Activated T-helper 2 cell treated with anti-CD3 and anti-CD28 coated beads, Interferon-gamma antibody, Interleukin-2, Interleukin-4, amounts not matched to agents 10 μg/mL and 5 μg/mL and 100 μg/mL, durations not matched to agents 14 hours and 24 hours and 36 hours (primary cell): ENCODE results near the gene OR9A4. TPM values are rescaled to one million over a fixed set of nuclear protein-coding genes. Genes with fewer than 3 reads are reported as not detected.
"Not testable (repeated sequence)": the region's sequence is repeated elsewhere in the genome, so short reads cannot be mapped to it uniquely, and the experiment has no call there.

Source experiments
- DNase-seq: peaks from one replicate; pipeline ENCODE4 v3.0.0; 2021; ENCODE audit warnings: low spot score
- H3K27ac Mint-ChIP-seq: one replicate; pipeline ENCODE4 v1.8.0; 2021; ENCODE audit warnings: mixed read lengths
- H3K27me3 Mint-ChIP-seq: one replicate; pipeline ENCODE4 v1.8.0; 2021; ENCODE audit warnings: low read depth, mixed read lengths
- H3K36me3 Mint-ChIP-seq: one replicate; pipeline ENCODE4 v1.8.0; 2021; ENCODE audit warnings: low read depth, mixed read lengths
- H3K4me1 Mint-ChIP-seq: one replicate; pipeline ENCODE4 v1.8.0; 2021; ENCODE audit warnings: low read depth, mixed read lengths
- H3K4me3 Mint-ChIP-seq: one replicate; pipeline ENCODE4 v1.8.0; 2021; ENCODE audit warnings: low read depth, mild to moderate bottlenecking, moderate library complexity, mixed read lengths
- H3K9me3 Mint-ChIP-seq: one replicate; pipeline ENCODE4 v1.8.0; 2021; ENCODE audit warnings: mixed read lengths
- intact Hi-C: fragments of 100-400 bp; cut with micrococcal nuclease; formaldehyde crosslinking; loops from one replicate; pipeline ENCODE4 v1.15.1; 2023
- total RNA-seq: library from RNA; stranded (reverse); gene quantifications from 2 replicates; pipeline ENCODE4 v1.2.3, GENCODE V29; 2022

The OR9A4 gene
- total RNA-seq, result not detected in 2 replicates

- Mint-ChIP-seq H3K36me3 (no peaks in the 10 kb centered on the region), H3K4me3 (no peak within 1 kb of the TSS), H3K27me3 (no peaks in the 10 kb centered on the region), H3K27ac (no peak within 1 kb of the TSS), H3K9me3 (no peaks in the 10 kb centered on the region), H3K4me1 (no peaks in the 10 kb centered on the region)
- intact Hi-C loops, result no loop called here
- no peak for DNase-seq
Observed at GRCh38 chr7:141916099-141916498, at the start of gene OR9A4. OR9A4 (plus strand) TSS chr7:141916399; CDS start chr7:141918876, 2,477 bp downstream.

GRCh38 chr7:141866974-141867373 is 49.2 kb upstream of the OR9A4 start:
- Mint-ChIP-seq H3K4me3 (no peak overlapping the region), H3K9me3 (no peaks in the 10 kb centered on the region), H3K36me3 (no peaks in the 10 kb centered on the region), H3K4me1 (no peaks in the 10 kb centered on the region), H3K27me3 (no peaks in the 10 kb centered on the region), H3K27ac (no peak overlapping the region)
- intact Hi-C loops, result no loop called here
- no peak for DNase-seq

GRCh38 chr7:141872931-141873330 is 43.3 kb upstream of the OR9A4 start:
- Mint-ChIP-seq H3K4me1 (no peaks in the 10 kb centered on the region), H3K9me3 (no peaks in the 10 kb centered on the region), H3K27ac (no peak overlapping the region), H3K27me3 (no peaks in the 10 kb centered on the region), H3K4me3 (no peak overlapping the region), H3K36me3 (no peaks in the 10 kb centered on the region)
- intact Hi-C loops, result no loop called here
- no peak for DNase-seq

GRCh38 chr7:141874787-141875186 is 41.4 kb upstream of the OR9A4 start:
- no peaks in the 10 kb centered on the region for H3K36me3 Mint-ChIP-seq
- no peak overlapping the region for H3K4me3 Mint-ChIP-seq
- intact Hi-C loops, result no loop called here
- H3K4me1 Mint-ChIP-seq, result no peaks in the 10 kb centered on the region
- no peak overlapping the region for H3K27ac Mint-ChIP-seq
- no peaks in the 10 kb centered on the region for H3K9me3 Mint-ChIP-seq
- DNase-seq, result no peak
- no peaks in the 10 kb centered on the region for H3K27me3 Mint-ChIP-seq

GRCh38 chr7:141875453-141875852 is 40.7 kb upstream of the OR9A4 start:
- Mint-ChIP-seq H3K27ac (no peak overlapping the region), H3K4me1 (no peaks in the 10 kb centered on the region), H3K27me3 (no peaks in the 10 kb centered on the region), H3K4me3 (no peak overlapping the region), H3K9me3 (no peaks in the 10 kb centered on the region), H3K36me3 (no peaks in the 10 kb centered on the region)
- no peak for DNase-seq
- intact Hi-C loops, result no loop called here

GRCh38 chr7:141876371-141876770 is 39.8 kb upstream of the OR9A4 start:
- no peak overlapping the region for H3K27ac Mint-ChIP-seq
- no peak for DNase-seq
- H3K27me3 Mint-ChIP-seq, result no peaks in the 10 kb centered on the region
- no peak overlapping the region for H3K4me3 Mint-ChIP-seq
- intact Hi-C loops, result no loop called here
- no peaks in the 10 kb centered on the region for H3K4me1 Mint-ChIP-seq
- H3K9me3 Mint-ChIP-seq, result no peaks in the 10 kb centered on the region
- no peaks in the 10 kb centered on the region for H3K36me3 Mint-ChIP-seq

GRCh38 chr7:141877365-141877764 is 38.8 kb upstream of the OR9A4 start:
- Mint-ChIP-seq H3K4me3 (no peak overlapping the region), H3K27ac (no peak overlapping the region), H3K36me3 (no peaks in the 10 kb centered on the region), H3K4me1 (no peaks in the 10 kb centered on the region), H3K9me3 (no peaks in the 10 kb centered on the region), H3K27me3 (no peaks in the 10 kb centered on the region)
- intact Hi-C loops, result no loop called here
- no peak for DNase-seq

GRCh38 chr7:141880960-141881359 is 35.2 kb upstream of the OR9A4 start:
- no peak overlapping the region for H3K4me3 Mint-ChIP-seq
- no peaks in the 10 kb centered on the region for H3K36me3 Mint-ChIP-seq
- intact Hi-C loops, result no loop called here
- DNase-seq, result no peak
- H3K9me3 Mint-ChIP-seq, result no peaks in the 10 kb centered on the region
- no peaks in the 10 kb centered on the region for H3K4me1 Mint-ChIP-seq
- no peaks in the 10 kb centered on the region for H3K27me3 Mint-ChIP-seq
- H3K27ac Mint-ChIP-seq, result no peak overlapping the region

- Mint-ChIP-seq H3K27ac (no peak overlapping the region), H3K27me3 (no peaks in the 10 kb centered on the region), H3K9me3 (no peaks in the 10 kb centered on the region), H3K4me3 (no peak overlapping the region), H3K36me3 (no peaks in the 10 kb centered on the region), H3K4me1 (no peaks in the 10 kb centered on the region)
- intact Hi-C loops, result no loop called here
- DNase-seq, result no peak
Observed at GRCh38 chr7:141884539-141885225, 31.5 kb upstream of the OR9A4 start.

GRCh38 chr7:141889321-141889720 is 26.9 kb upstream of the OR9A4 start:
- H3K9me3 Mint-ChIP-seq, result no peaks in the 10 kb centered on the region
- no peaks in the 10 kb centered on the region for H3K27me3 Mint-ChIP-seq
- H3K27ac Mint-ChIP-seq, result no peak overlapping the region
- H3K36me3 Mint-ChIP-seq, result no peaks in the 10 kb centered on the region
- intact Hi-C loops, result no loop called here
- no peak overlapping the region for H3K4me3 Mint-ChIP-seq
- no peaks in the 10 kb centered on the region for H3K4me1 Mint-ChIP-seq
- no peak for DNase-seq

GRCh38 chr7:141891336-141891735 is 24.9 kb upstream of the OR9A4 start:
- Mint-ChIP-seq H3K36me3 (no peaks in the 10 kb centered on the region), H3K9me3 (no peaks in the 10 kb centered on the region), H3K4me1 (no peaks in the 10 kb centered on the region), H3K27ac (no peak overlapping the region), H3K27me3 (no peaks in the 10 kb centered on the region), H3K4me3 (no peak overlapping the region)
- intact Hi-C loops, result no loop called here
- DNase-seq, result no peak

GRCh38 chr7:141899366-141899765 is 16.8 kb upstream of the OR9A4 start:
- H3K27me3 Mint-ChIP-seq, H3K36me3 Mint-ChIP-seq, H3K27ac Mint-ChIP-seq, intact Hi-C loops, DNase-seq, H3K4me3 Mint-ChIP-seq, H3K9me3 Mint-ChIP-seq, H3K4me1 Mint-ChIP-seq: not testable (repeated sequence)

GRCh38 chr7:141906285-141906684 is 9.9 kb upstream of the OR9A4 start:
- no peaks in the 10 kb centered on the region for H3K9me3 Mint-ChIP-seq
- H3K36me3 Mint-ChIP-seq, result no peaks in the 10 kb centered on the region
- no peak overlapping the region for H3K4me3 Mint-ChIP-seq
- H3K4me1 Mint-ChIP-seq, result no peaks in the 10 kb centered on the region
- H3K27ac Mint-ChIP-seq, result no peak overlapping the region
- no peaks in the 10 kb centered on the region for H3K27me3 Mint-ChIP-seq
- intact Hi-C loops, result no loop called here
- DNase-seq, result no peak

- no peaks in the 10 kb centered on the region for H3K36me3 Mint-ChIP-seq
- H3K4me1 Mint-ChIP-seq, result no peaks in the 10 kb centered on the region
- H3K4me3 Mint-ChIP-seq, result no peak overlapping the region
- H3K9me3 Mint-ChIP-seq, result no peaks in the 10 kb centered on the region
- H3K27me3 Mint-ChIP-seq, result no peaks in the 10 kb centered on the region
- intact Hi-C loops, result no loop called here
- DNase-seq, result no peak
- no peak overlapping the region for H3K27ac Mint-ChIP-seq
Observed at GRCh38 chr7:141911391-141911790, 4.8 kb upstream of the OR9A4 start.
